Body of pancreas (tissue), 4 donors: ENCODE results near the gene POLR3C.

Experiments
- CTCF ChIP-seq, 7 experiments: fragments of 450-650 bp in 4 of 7; fragments of 200-600 bp in 3 of 7; sonication (generic) in 3 of 7; IDR thresholded peaks; one replicate each; pipeline ENCODE4 v1.5.1; 2016 to 2019; ENCODE audit warnings: antibody characterized with exemption in 7 of 7
- POLR2A ChIP-seq, 3 donors: fragments of 450-650 bp; IDR thresholded peaks; one replicate each; pipeline ENCODE4 v1.6.1; 2016; ENCODE audit warnings: antibody characterized with exemption in 3 of 3, mild to moderate bottlenecking in 2 of 3

GRCh38 chr1:145827966-145828365 is 4.0 kb downstream of the POLR3C start:
- TF ChIP-seq CTCF (IDR thresholded peaks at IDR 0.05) (no peak), POLR2A (IDR thresholded peaks at IDR 0.05) (no peak)
